Motor neuron (in vitro differentiated cells): Measurements from ENCODE around the gene FYB2. TPM values are rescaled to one million over a fixed set of nuclear protein-coding genes. Genes with fewer than 3 reads are reported as not detected.

Experiments used
- ATAC-seq, 8 experiments: fragments of 200-7000 bp; cut with Tn5 transposase; replicated peaks in 6 of 8; 2 replicates each; pipeline ENCODE4 v1.8.0; 2021; ENCODE audit warnings: mild to moderate bottlenecking in 8 of 8, moderate library complexity in 8 of 8
- H3K27ac ChIP-seq, 2 donors: fragments of 250-450 bp; sonication (Bioruptor Pico); 2 replicates each; pipeline ENCODE4 v1.9.0; 2021; ENCODE audit warnings: antibody characterized with exemption in 2 of 2, mild to moderate bottlenecking in 2 of 2, moderate library complexity in 1 of 2
- H3K4me1 ChIP-seq, 2 donors: fragments of 250-450 bp; sonication (Bioruptor Pico); replicated peaks in 1 of 2; 2 replicates each; pipeline ENCODE4 v1.6.1; 2021; ENCODE audit warnings: antibody characterized with exemption in 2 of 2, mild to moderate bottlenecking in 2 of 2, moderate library complexity in 1 of 2
- H3K4me3 ChIP-seq, 5 donors: fragments of 250-450 bp; sonication (Bioruptor Pico); 2 replicates each; pipeline ENCODE4 v1.9.0; 2021; ENCODE audit warnings: antibody characterized with exemption in 5 of 5, mild to moderate bottlenecking in 5 of 5, moderate library complexity in 4 of 5
- WGBS, 10 experiments: fragments of 450-650 bp; shearing (Covaris generic); methylation state at CpG; one replicate each; pipeline ENCODE4 v1.0.0; 2022; 5-methylcytosine and 5-hydroxymethylcytosine counted together
- in situ Hi-C, 9 experiments: fragments of 400-800 bp; cut with MboI; loops; one replicate each; pipeline ENCODE4 v1.15.0; 2021; ENCODE audit warnings: low sequenced_read_pairs in 9 of 9, low pct_unique_long_range_greater_than_20kb in 2 of 9; ENCODE audit not compliant: unreplicated experiment in 9 of 9
- total RNA-seq, 8 experiments: library from RNA; unstranded; fragments of 300-600 nt; gene quantifications; 2 replicates each; pipeline versions ENCODE4 v1.2.3 to v1.2.4, GENCODE V29; 2022

FYB2 gene
- total RNA-seq, 8 experiments from 2014 or later, result 0.13 to 1.1 (median 0.54) TPM

GRCh38 chr1:56808410-56808809, 10.8 kb downstream of the FYB2 start:
- peak in 1 of 8 experiments; percentile 66 for ATAC-seq
- H3K27ac ChIP-seq, result no peak overlapping the region
- WGBS, 10 experiments, result 20 to 90% (median 89%) methylated on average over 1 of the region's 1 CpG; no CpG with 5 or more reads in 6 of the 10 experiments
- in situ Hi-C loops, result loop anchor here in 1 of 9 experiments (25.0 kb wide), 1 partner anchor 221 kb away; the partner anchor contains the start of gene PLPP3
- H3K4me1 ChIP-seq, result no peaks in the 10 kb centered on the region
- H3K4me3 ChIP-seq, result no peak overlapping the region

- in situ Hi-C loops, result loop anchor here in 1 of 9 experiments (25.0 kb wide), 1 partner anchor 220 kb away; the partner anchor contains the start of gene PLPP3
- H3K4me1 ChIP-seq, result no peaks in the 10 kb centered on the region
- peak in 2 of 8 experiments; percentile 31 to 39 for ATAC-seq
- 21 to 83% (median 68%) methylated on average over 1 to 3 of the region's 3 CpGs; no CpG with 5 or more reads in 3 of the 10 experiments for WGBS, 10 experiments
- H3K27ac ChIP-seq, result no peak overlapping the region
- H3K4me3 ChIP-seq, result no peak overlapping the region
Observed at GRCh38 chr1:56806804-56807203, 12.4 kb downstream of the FYB2 start.

- in situ Hi-C loops, result loop anchor here in 1 of 9 experiments (25.0 kb wide), 1 partner anchor 216 kb away; the partner anchor contains the start of gene PLPP3
Observed at GRCh38 chr1:56803561-56804156, 15.5 kb downstream of the FYB2 start.

GRCh38 chr1:56799605-56800400, 19.4 kb downstream of the FYB2 start:
- ATAC-seq, result peak in 5 of 8 experiments; percentile 80 to 86 (median 83)
- no peak overlapping the region for H3K27ac ChIP-seq
- in situ Hi-C loops, result loop anchor here in 2 of 9 experiments (25.0 kb wide), 2 partner anchors 213 to 1513 kb away; partner anchors contain the start of gene PLPP3 (in 1 of the 2)
- H3K4me1 ChIP-seq, result peaks cover 6 to 14% of the 10 kb centered on the region in 2 donors
- 52 to 86% (median 66%) methylated on average over 4 to 7 of the region's 7 CpGs for WGBS, 10 experiments
- no peak overlapping the region for H3K4me3 ChIP-seq

More at GRCh38 chr1:56803561-56804156, 15.5 kb downstream of the FYB2 start:
- 0 to 90% (median 69%) methylated on average over 1 to 5 of the region's 5 CpGs for WGBS, 10 experiments
- H3K27ac ChIP-seq, result no peak overlapping the region
- H3K4me1 ChIP-seq, result no peaks in the 10 kb centered on the region
- no peak overlapping the region for H3K4me3 ChIP-seq
- peak in 3 of 8 experiments; percentile 78 to 85 (median 81) for ATAC-seq

- in situ Hi-C loops, result loop anchor here in 1 of 9 experiments (25.0 kb wide), 1 partner anchor 1511 kb away; no protein-coding TSS in a partner anchor
- 0 to 67% (median 26%) methylated on average over 1 to 3 of the region's 3 CpGs; no CpG with 5 or more reads in 1 of the 10 experiments for WGBS, 10 experiments
- ATAC-seq, result peak in 7 of 8 experiments; percentile 46 to 61 (median 55)
- Histone ChIP-seq H3K4me3 (no peak overlapping the region), H3K27ac (no peak overlapping the region), H3K4me1 (peaks cover 6 to 14% of the 10 kb centered on the region in 2 donors)
Observed at GRCh38 chr1:56798053-56798471, 21.1 kb downstream of the FYB2 start.

GRCh38 chr1:56797065-56797685, 22.0 kb downstream of the FYB2 start:
- in situ Hi-C loops, result loop anchor here in 1 of 9 experiments (25.0 kb wide), 1 partner anchor 1510 kb away; no protein-coding TSS in a partner anchor
- 40 to 100% (median 84%) methylated on average over 1 to 5 of the region's 5 CpGs; no CpG with 5 or more reads in 2 of the 10 experiments for WGBS, 10 experiments
- Histone ChIP-seq H3K4me3 (no peak overlapping the region), H3K4me1 (peaks cover 6 to 14% of the 10 kb centered on the region in 2 donors), H3K27ac (no peak overlapping the region)
- peak in 3 of 8 experiments; percentile 34 to 59 (median 53) for ATAC-seq

GRCh38 chr1:56795870-56796269, 23.3 kb downstream of the FYB2 start:
- peak in 2 of 8 experiments; percentile 20 to 40 for ATAC-seq
- peaks cover 6 to 14% of the 10 kb centered on the region in 2 donors for H3K4me1 ChIP-seq
- no peak overlapping the region for H3K27ac ChIP-seq
- WGBS, 10 experiments, result 69 to 100% (median 82%) methylated on average over 1 to 4 of the region's 4 CpGs
- no peak overlapping the region for H3K4me3 ChIP-seq
- in situ Hi-C loops, result loop anchor here in 1 of 9 experiments (25.0 kb wide), 1 partner anchor 1509 kb away; no protein-coding TSS in a partner anchor

- H3K27ac ChIP-seq, result no peak overlapping the region
- H3K4me1 ChIP-seq, result peaks cover 9 to 12% of the 10 kb centered on the region in 2 donors
- in situ Hi-C loops, result loop anchor here in 1 of 9 experiments (25.0 kb wide), 1 partner anchor 1503 kb away; no protein-coding TSS in a partner anchor
- ATAC-seq, result no peak
- H3K4me3 ChIP-seq, result no peak overlapping the region
- 52 to 100% (median 69%) methylated on average over 1 to 3 of the region's 3 CpGs; no CpG with 5 or more reads in 4 of the 10 experiments for WGBS, 10 experiments
Observed at GRCh38 chr1:56790036-56790435, 29.2 kb downstream of the FYB2 start.

- 29 to 78% (median 66%) methylated on average over 1 to 6 of the region's 6 CpGs; no CpG with 5 or more reads in 4 of the 10 experiments for WGBS, 10 experiments
- Histone ChIP-seq H3K4me3 (no peak overlapping the region), H3K27ac (peak overlapping the region in 1 of 2 donors; percentile 30), H3K4me1 (peaks cover 9 to 12% of the 10 kb centered on the region in 2 donors)
- ATAC-seq, result peak in 4 of 8 experiments; percentile 44 to 75 (median 56)
- in situ Hi-C loops, result loop anchor here in 1 of 9 experiments (25.0 kb wide), 1 partner anchor 1501 kb away; no protein-coding TSS in a partner anchor
Observed at GRCh38 chr1:56788588-56788987, 30.6 kb downstream of the FYB2 start.

- Histone ChIP-seq H3K27ac (no peak overlapping the region), H3K4me1 (peaks cover 9 to 12% of the 10 kb centered on the region in 2 donors), H3K4me3 (no peak overlapping the region)
- in situ Hi-C loops, result loop anchor here in 1 of 9 experiments (25.0 kb wide), 1 partner anchor 1501 kb away; no protein-coding TSS in a partner anchor
- ATAC-seq, result no peak
Observed at GRCh38 chr1:56788102-56788501, 31.1 kb downstream of the FYB2 start.

GRCh38 chr1:56787330-56787729, 31.9 kb downstream of the FYB2 start:
- Histone ChIP-seq H3K27ac (no peak overlapping the region), H3K4me3 (no peak overlapping the region), H3K4me1 (peaks cover 9 to 15% of the 10 kb centered on the region in 2 donors)
- WGBS, 10 experiments, result 22 to 100% (median 92%) methylated on average over 1 of the region's 1 CpG; no CpG with 5 or more reads in 3 of the 10 experiments
- ATAC-seq, result no peak
- in situ Hi-C loops, result loop anchor here in 1 of 9 experiments (25.0 kb wide), 1 partner anchor 1500 kb away; no protein-coding TSS in a partner anchor

GRCh38 chr1:56782773-56783172, 36.4 kb downstream of the FYB2 start:
- peak in 5 of 8 experiments; percentile 62 to 94 (median 79) for ATAC-seq
- H3K4me3 ChIP-seq, result no peak overlapping the region
- peaks cover 3 to 10% of the 10 kb centered on the region in 2 donors for H3K4me1 ChIP-seq
- H3K27ac ChIP-seq, result no peak overlapping the region
- in situ Hi-C loops, result loop anchor here in 1 of 9 experiments (25.0 kb wide), 1 partner anchor 1495 kb away; no protein-coding TSS in a partner anchor
